Hepatocyte (in vitro differentiated cells): ENCODE data around the gene TRIM52. TPM values are rescaled to one million over a fixed set of nuclear protein-coding genes. Genes with fewer than 3 reads are reported as not detected.
A peak's percentile ranks its signal among the peaks of the same experiment; 100 is the strongest.

Experiments
- DNase-seq: peaks from one replicate; pipeline ENCODE4 v3.0.0-alpha.2; 2016; ENCODE audit warnings: low spot score
- H2AFZ ChIP-seq: fragments of 200-600 bp; sonication (generic); 2 replicates; pipeline ENCODE4 v1.6.0; 2016; ENCODE audit warnings: antibody characterized with exemption, mild to moderate bottlenecking
- H3K27ac ChIP-seq: fragments of 200-600 bp; sonication (generic); 2 replicates; pipeline ENCODE4 v1.5.1; 2016; ENCODE audit warnings: mild to moderate bottlenecking
- H3K27me3 ChIP-seq: fragments of 200-600 bp; sonication (generic); 2 replicates; pipeline ENCODE4 v1.6.1; 2016
- H3K36me3 ChIP-seq: fragments of 200-600 bp; sonication (generic); replicated peaks from 2 replicates; pipeline ENCODE4 v1.5.1; 2016; ENCODE audit warnings: low read depth; ENCODE audit not compliant: insufficient read depth
- H3K4me1 ChIP-seq: fragments of 200-600 bp; sonication (generic); 2 replicates; pipeline ENCODE4 v1.5.1; 2016; ENCODE audit warnings: mild to moderate bottlenecking, moderate library complexity; ENCODE audit not compliant: insufficient read depth
- H3K4me2 ChIP-seq: fragments of 200-600 bp; sonication (generic); 2 replicates; pipeline ENCODE4 v1.6.0; 2016
- H3K4me3 ChIP-seq: fragments of 200-600 bp; sonication (generic); 2 replicates; pipeline ENCODE4 v1.5.1; 2016; ENCODE audit warnings: mild to moderate bottlenecking
- H3K79me2 ChIP-seq: fragments of 200-600 bp; sonication (generic); 2 replicates; pipeline ENCODE4 v1.6.0; 2017; ENCODE audit warnings: mild to moderate bottlenecking
- H3K9me2 ChIP-seq: fragments of 200-600 bp; sonication (generic); replicated peaks from 2 replicates; pipeline ENCODE4 v1.6.0; 2017; ENCODE audit warnings: mild to moderate bottlenecking; ENCODE audit not compliant: insufficient read depth
- H3K9me3 ChIP-seq: fragments of 200-600 bp; sonication (generic); 2 replicates; pipeline ENCODE4 v1.5.1; 2016; ENCODE audit warnings: low read depth, mild to moderate bottlenecking
- H4K20me1 ChIP-seq: fragments of 200-600 bp; sonication (generic); 2 replicates; pipeline ENCODE4 v1.6.0; 2016; ENCODE audit warnings: mild to moderate bottlenecking; ENCODE audit not compliant: insufficient read depth, poor library complexity, severe bottlenecking
- CTCF ChIP-seq: fragments of 200-600 bp; sonication (generic); IDR thresholded peaks from 2 replicates; pipeline ENCODE4 v1.5.1; 2016; ENCODE audit warnings: antibody characterized with exemption, mild to moderate bottlenecking; ENCODE audit not compliant: poor library complexity
- EZH2 ChIP-seq: fragments of 200-600 bp; sonication (generic); IDR thresholded peaks from 2 replicates; pipeline ENCODE4 v1.6.1; 2016; ENCODE audit warnings: antibody characterized with exemption, mild to moderate bottlenecking, borderline replicate concordance
- EZH2phosphoT487 ChIP-seq: fragments of 200-600 bp; sonication (generic); IDR thresholded peaks from one replicate; pipeline ENCODE4 v1.6.1; 2018; ENCODE audit warnings: antibody characterized with exemption, mild to moderate bottlenecking, low read depth, moderate library complexity; ENCODE audit not compliant: unreplicated experiment, severe bottlenecking
- WGBS: methylation state at CpG from one replicate; pipeline ENCODE4 v1.1.6; 2016; ENCODE audit warnings: low lambda C conversion rate; ENCODE audit errors: missing lambda C conversion rate; 5-methylcytosine and 5-hydroxymethylcytosine counted together
- polyA plus RNA-seq: library from polyadenylated mRNA; unstranded; fragments of >200 nt; fragmentation: Nextera tagmentation; extraction: Ambion mirVana; gene quantifications from 2 replicates; pipeline ENCODE4 v1.2.1, GENCODE V29; 2016
- total RNA-seq: library from RNA; depleted of rRNA; stranded (reverse); fragments of >200 nt; gene quantifications from 2 replicates; pipeline ENCODE4 v1.2.3, GENCODE V29; 2014

Gene TRIM52
- total and polyA plus RNA-seq, 2 experiments from 2014 or later = 9.9 to 13.2 TPM

DNA sequence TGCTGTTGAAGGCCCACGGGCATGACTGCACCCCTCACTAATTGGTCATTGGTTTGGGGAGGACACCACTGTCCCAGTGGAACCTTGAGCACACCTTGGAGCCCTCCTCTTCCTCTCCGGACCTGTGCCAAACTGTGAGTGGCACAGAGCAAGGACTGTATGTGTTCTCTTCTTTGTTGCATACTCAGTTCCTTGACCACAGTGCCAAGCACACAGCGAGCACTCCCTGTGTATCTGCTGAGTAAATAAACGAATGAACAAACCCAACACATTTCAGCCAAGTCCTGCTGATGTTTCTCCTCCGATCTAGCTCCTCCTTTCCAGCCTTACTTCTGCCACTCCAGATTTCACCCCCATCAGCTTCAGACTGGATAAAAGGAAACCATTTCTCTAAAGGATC is 2.7 kb upstream of the TRIM52 start:
- Histone ChIP-seq H3K27ac (no peak overlapping the region), H2AFZ (no peak overlapping the region), H3K4me2 (no peak overlapping the region), H3K4me3 (no peak overlapping the region), H3K36me3 (no peaks in the 10 kb centered on the region), H3K27me3 (no peaks in the 10 kb centered on the region), H3K79me2 (peaks cover 35% of the 10 kb centered on the region), H3K4me1 (peaks cover 15% of the 10 kb centered on the region), H4K20me1 (peaks cover 10% of the 10 kb centered on the region), H3K9me3 (no peaks in the 10 kb centered on the region), H3K9me2 (no peaks in the 10 kb centered on the region)
- no peak for TF ChIP-seq CTCF
- TF ChIP-seq EZH2phosphoT487 = no peak
- no peak for TF ChIP-seq EZH2
- 98% methylated on average over 5 of the region's 5 CpGs for WGBS
- DNase-seq = no peak

DNA sequence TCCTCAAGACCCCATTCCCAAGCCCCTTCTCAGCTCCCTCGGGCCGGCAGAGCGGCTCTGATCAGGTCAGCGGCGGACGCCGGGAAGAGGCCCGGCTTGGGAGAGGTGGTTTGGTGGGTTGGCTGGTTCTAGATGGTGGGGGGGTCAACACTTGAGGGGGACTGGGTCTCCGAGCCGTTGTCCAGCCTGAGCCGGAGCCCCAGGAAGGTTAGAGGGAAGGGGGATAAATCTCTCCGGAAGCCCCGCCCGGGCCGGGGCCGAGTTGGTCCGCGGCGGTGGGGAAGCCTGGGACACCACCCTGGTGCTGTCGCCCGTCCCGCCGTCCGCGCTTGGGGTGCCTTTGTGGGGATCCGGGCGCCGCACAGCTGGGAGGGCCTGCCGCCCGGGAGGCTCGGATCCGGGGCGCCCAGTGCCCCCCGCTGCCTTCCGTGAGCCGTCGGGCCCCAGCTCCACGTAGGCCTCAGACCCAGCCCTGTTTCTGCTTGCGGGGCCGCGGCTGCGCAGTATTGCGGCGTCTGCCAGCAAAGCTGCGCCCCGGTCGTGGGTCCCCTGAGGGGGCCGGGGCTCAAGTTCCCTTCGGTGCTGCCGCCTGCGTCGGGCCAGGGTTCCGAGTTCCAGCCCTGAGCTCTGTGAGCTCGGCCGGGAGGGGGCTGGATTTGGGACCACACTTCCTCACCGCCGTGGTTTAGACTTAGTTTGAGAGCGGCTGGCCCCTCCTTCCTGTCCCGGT is 542 bp upstream of the TRIM52 start:
- Histone ChIP-seq H3K4me3 (peak overlapping the region; percentile 74), H3K79me2 (peaks cover 57% of the 10 kb centered on the region), H3K9me3 (no peaks in the 10 kb centered on the region), H3K9me2 (no peaks in the 10 kb centered on the region), H4K20me1 (peaks cover 32% of the 10 kb centered on the region), H3K4me1 (peaks cover 24% of the 10 kb centered on the region), H3K27me3 (no peaks in the 10 kb centered on the region), H2AFZ (peak overlapping the region; percentile 95), H3K36me3 (no peaks in the 10 kb centered on the region), H3K27ac (peak overlapping the region; percentile 99), H3K4me2 (peak overlapping the region; percentile 91)
- DNase-seq = peak; percentile 86
- no peak for TF ChIP-seq CTCF
- TF ChIP-seq EZH2phosphoT487 = no peak
- no peak for TF ChIP-seq EZH2
- under 1% methylated on average over 42 of the region's 59 CpGs for WGBS

DNA sequence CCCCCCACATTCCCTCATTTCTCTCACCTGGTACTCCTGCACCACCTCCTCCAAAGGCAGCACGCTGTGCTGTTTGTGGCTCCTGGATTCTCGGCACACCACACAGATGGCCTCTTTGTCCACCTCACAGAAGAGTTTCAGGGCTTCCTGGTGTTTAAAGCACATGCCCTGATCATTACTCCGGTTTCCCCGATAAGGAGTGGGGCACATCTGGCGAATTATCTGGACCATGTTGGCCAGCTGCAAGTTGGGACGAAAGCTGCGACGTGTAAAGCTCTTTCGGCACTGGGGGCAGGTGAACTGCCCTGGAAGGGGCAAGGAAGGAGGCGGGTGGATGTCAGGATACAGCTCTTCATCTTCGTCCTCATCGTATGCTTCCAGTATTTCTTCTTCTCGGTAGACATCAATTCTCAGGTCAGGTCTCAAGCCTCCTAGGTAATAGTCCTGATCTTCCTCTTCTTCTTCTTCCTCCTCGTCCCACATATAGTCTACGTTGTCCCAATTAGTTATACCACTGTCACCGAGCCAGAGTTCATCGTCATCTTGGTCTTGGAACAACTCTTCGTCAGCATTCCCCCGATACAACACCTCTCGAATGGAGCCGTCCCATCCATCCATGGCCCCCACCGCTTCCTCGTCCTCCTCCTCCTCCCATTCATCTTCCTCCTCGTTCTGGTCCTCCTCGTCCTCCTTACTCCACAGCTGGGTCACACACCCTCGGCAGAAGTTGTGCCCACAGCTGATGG is 796 bp downstream of the TRIM52 start:
- H3K4me2 ChIP-seq = peak overlapping the region; percentile 91
- H2AFZ ChIP-seq = peak overlapping the region; percentile 70
- TF ChIP-seq EZH2 = no peak
- no peak for TF ChIP-seq EZH2phosphoT487
- TF ChIP-seq CTCF = no peak
- WGBS = 6% methylated on average over 26 of the region's 26 CpGs
- H3K4me1 ChIP-seq = peaks cover 24% of the 10 kb centered on the region
- peak overlapping the region; percentile 99 for H3K27ac ChIP-seq
- H3K79me2 ChIP-seq = peaks cover 70% of the 10 kb centered on the region
- no peaks in the 10 kb centered on the region for H3K36me3 ChIP-seq
- H3K4me3 ChIP-seq = peak overlapping the region; percentile 74
- H3K9me3 ChIP-seq = no peaks in the 10 kb centered on the region
- H4K20me1 ChIP-seq = peaks cover 43% of the 10 kb centered on the region
- DNase-seq = no peak
- no peaks in the 10 kb centered on the region for H3K9me2 ChIP-seq
- H3K27me3 ChIP-seq = no peaks in the 10 kb centered on the region
